Caco-2 (cell line): ENCODE results near the gene PTPN9. TPM values are rescaled to one million over a fixed set of nuclear protein-coding genes. Genes with fewer than 3 reads are reported as not detected.
"Not testable (repeated sequence)": the region's sequence is repeated elsewhere in the genome, so short reads cannot be mapped to it uniquely, and the experiment has no call there.

Experiments
- BruUV-seq: library from RNA; stranded (reverse); fragments of 400-500 nt; replicated peaks from 2 replicates; lab custom pipeline; 2021; lab: Mats Ljungman, UMichigan
- CTCF ChIA-PET: fragments of 300-600 bp; sonication (Branson Sonifier 250); formaldehyde crosslinking; loops from one replicate; lab custom pipeline; 2022; ENCODE audit warnings: antibody characterized with exemption; lab: Charles Lee
- POLR2A ChIA-PET: fragments of 300-600 bp; sonication (Branson Sonifier 250); formaldehyde crosslinking; loops from one replicate; lab custom pipeline; 2022; ENCODE audit warnings: antibody characterized with exemption; lab: Charles Lee
- DNase-seq, 2 experiments: peaks; one replicate each; pipeline versions ENCODE4 v3.0.0 to v3.0.0-alpha.2; 2020 to 2022
- H3K27me3 ChIP-seq: replicated peaks from 2 replicates; pipeline ENCODE4 v1.6.0; 2011; ENCODE audit warnings: low read length; ENCODE audit not compliant: control insufficient read depth, insufficient read depth
- H3K36me3 ChIP-seq: 2 replicates; pipeline ENCODE4 v1.5.1; 2011; ENCODE audit warnings: low read length; ENCODE audit not compliant: control insufficient read depth, insufficient read depth
- H3K4me1 ChIP-seq: fragments of 250-450 bp; sonication (Bioruptor Pico); 2 replicates; pipeline ENCODE4 v1.5.1; 2020; ENCODE audit warnings: mild to moderate bottlenecking
- H3K4me3 ChIP-seq: 2 replicates; pipeline ENCODE4 v1.5.1; 2011; ENCODE audit warnings: low read depth, mild to moderate bottlenecking, control low read depth, low read length
- H3K9me3 ChIP-seq: fragments of 250-450 bp; sonication (Bioruptor Pico); 2 replicates; pipeline ENCODE4 v1.5.1; 2020; ENCODE audit warnings: mild to moderate bottlenecking, moderate library complexity
- H3K27ac Mint-ChIP-seq: one replicate; pipeline ENCODE4 v1.8.0; 2022; ENCODE audit warnings: mixed read lengths; ENCODE audit not compliant: unreplicated experiment
- H3K27me3 Mint-ChIP-seq: one replicate; pipeline ENCODE4 v1.8.0; 2022; ENCODE audit warnings: mixed read lengths; ENCODE audit not compliant: insufficient read depth, unreplicated experiment
- H3K36me3 Mint-ChIP-seq: one replicate; pipeline ENCODE4 v1.8.0; 2022; ENCODE audit warnings: mild to moderate bottlenecking, mixed read lengths; ENCODE audit not compliant: insufficient read depth, unreplicated experiment
- H3K4me1 Mint-ChIP-seq: one replicate; pipeline ENCODE4 v1.8.0; 2022; ENCODE audit warnings: low read depth, mixed read lengths; ENCODE audit not compliant: unreplicated experiment
- H3K4me3 Mint-ChIP-seq: one replicate; pipeline ENCODE4 v1.8.0; 2022; ENCODE audit warnings: mild to moderate bottlenecking, moderate library complexity, mixed read lengths; ENCODE audit not compliant: unreplicated experiment
- H3K9me3 Mint-ChIP-seq: one replicate; pipeline ENCODE4 v1.8.0; 2022; ENCODE audit warnings: mixed read lengths; ENCODE audit not compliant: unreplicated experiment
- intact Hi-C: fragments of 100-400 bp; cut with micrococcal nuclease; formaldehyde crosslinking; loops from one replicate; pipeline ENCODE4 v1.10.0; 2022; ENCODE audit not compliant: unreplicated experiment
- total RNA-seq: library from RNA; stranded (reverse); gene quantifications from 2 replicates; pipeline ENCODE4 v1.2.3, GENCODE V29; 2022
- TF ChIP-seq, protein P1 (sequence below), 2 experiments: fragments of 200-600 bp in 1 of 2; IDR thresholded peaks; 1 replicate in 1 of 2; 2 replicates in 1 of 2; pipeline versions ENCODE4 v1.5.1 to v1.8.0; 2011 to 2022; ENCODE audit warnings: antibody characterized with exemption in 1 of 2, control low read depth in 1 of 2, inconsistent platforms in 1 of 2, low read depth in 1 of 2, low read length in 1 of 2, mild to moderate bottlenecking in 1 of 2, moderate library complexity in 1 of 2; ENCODE audit not compliant: insufficient read depth in 1 of 2, severe bottlenecking in 1 of 2, unreplicated experiment in 1 of 2

The PTPN9 gene
- total RNA-seq, 1 experiment from 2014 or later: 27.7 TPM

GRCh38 chr15:75450307-75451201, 128.6 kb downstream of the PTPN9 start:
- Mint-ChIP-seq H3K36me3 (peaks cover 49% of the 10 kb centered on the region), H3K27ac (peak overlapping the region; percentile 89), H3K4me1 (peaks cover 9% of the 10 kb centered on the region), H3K27me3 (no peaks in the 10 kb centered on the region), H3K4me3 (peak overlapping the region; percentile 74), H3K9me3 (no peaks in the 10 kb centered on the region)
- no peaks in the 10 kb centered on the region for H3K27me3 ChIP-seq
- TF ChIP-seq, protein P1, sequence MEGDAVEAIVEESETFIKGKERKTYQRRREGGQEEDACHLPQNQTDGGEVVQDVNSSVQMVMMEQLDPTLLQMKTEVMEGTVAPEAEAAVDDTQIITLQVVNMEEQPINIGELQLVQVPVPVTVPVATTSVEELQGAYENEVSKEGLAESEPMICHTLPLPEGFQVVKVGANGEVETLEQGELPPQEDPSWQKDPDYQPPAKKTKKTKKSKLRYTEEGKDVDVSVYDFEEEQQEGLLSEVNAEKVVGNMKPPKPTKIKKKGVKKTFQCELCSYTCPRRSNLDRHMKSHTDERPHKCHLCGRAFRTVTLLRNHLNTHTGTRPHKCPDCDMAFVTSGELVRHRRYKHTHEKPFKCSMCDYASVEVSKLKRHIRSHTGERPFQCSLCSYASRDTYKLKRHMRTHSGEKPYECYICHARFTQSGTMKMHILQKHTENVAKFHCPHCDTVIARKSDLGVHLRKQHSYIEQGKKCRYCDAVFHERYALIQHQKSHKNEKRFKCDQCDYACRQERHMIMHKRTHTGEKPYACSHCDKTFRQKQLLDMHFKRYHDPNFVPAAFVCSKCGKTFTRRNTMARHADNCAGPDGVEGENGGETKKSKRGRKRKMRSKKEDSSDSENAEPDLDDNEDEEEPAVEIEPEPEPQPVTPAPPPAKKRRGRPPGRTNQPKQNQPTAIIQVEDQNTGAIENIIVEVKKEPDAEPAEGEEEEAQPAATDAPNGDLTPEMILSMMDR (IDR thresholded peaks at IDR 0.05; ENCODE audit: insufficient read depth in 1 of 2, low read depth in 1 of 2, low read length in 1 of 2, severe bottlenecking in 1 of 2, unreplicated experiment in 1 of 2): no peak
- ChIA-PET POLR2A (interaction anchor here (0.6 to 3.3 kb wide), 4 partner anchors 10 to 128 kb away, joined by 3 to 54 read pairs (median 4); partner anchors contain the start of genes MAN2C1 and PTPN9), CTCF (interaction anchor here (0.6 to 1.8 kb wide), 6 partner anchors 23 to 331 kb away, joined by 3 to 33 read pairs (median 4); partner anchors contain the start of gene MAN2C1)
- intact Hi-C loops: loop anchor here (1.0 to 5.0 kb wide), 2 partner anchors 82 kb away; partner anchors contain the start of gene MAN2C1
- H3K4me1 ChIP-seq: peaks cover 14% of the 10 kb centered on the region
- H3K9me3 ChIP-seq: no peaks in the 10 kb centered on the region
- H3K36me3 ChIP-seq: no peaks in the 10 kb centered on the region
- peak; percentile 95 to 98 for DNase-seq
- peak overlapping the region; percentile 99 for H3K4me3 ChIP-seq
- no TSS peak for BruUV-seq

GRCh38 chr15:75449585-75450306, 129.4 kb downstream of the PTPN9 start:
- Histone ChIP-seq H3K4me3 (peak overlapping the region; percentile 99), H3K9me3 (no peaks in the 10 kb centered on the region), H3K27me3 (no peaks in the 10 kb centered on the region), H3K36me3 (no peaks in the 10 kb centered on the region), H3K4me1 (peaks cover 14% of the 10 kb centered on the region)
- Mint-ChIP-seq H3K27me3 (no peaks in the 10 kb centered on the region), H3K4me1 (peaks cover 10% of the 10 kb centered on the region), H3K4me3 (peak overlapping the region; percentile 74), H3K9me3 (no peaks in the 10 kb centered on the region), H3K27ac (peak overlapping the region; percentile 79), H3K36me3 (peaks cover 45% of the 10 kb centered on the region)
- TF ChIP-seq, protein P1 (IDR thresholded peaks at IDR 0.05; ENCODE audit: insufficient read depth in 1 of 2, low read depth in 1 of 2, low read length in 1 of 2, severe bottlenecking in 1 of 2, unreplicated experiment in 1 of 2): no peak
- intact Hi-C loops: loop anchor here (5.0 kb wide), 1 partner anchor 83 kb away; no protein-coding TSS in a partner anchor
- DNase-seq: no peak
- ChIA-PET POLR2A (interaction anchor here (0.6 to 3.3 kb wide), 4 partner anchors 11 to 129 kb away, joined by 3 to 54 read pairs (median 4); partner anchors contain the start of genes MAN2C1 and PTPN9), CTCF (interaction anchor here (1.0 kb wide), 1 partner anchor 82 kb away, joined by 5 read pairs; no protein-coding TSS in a partner anchor)
- no TSS peak for BruUV-seq

GRCh38 chr15:75448171-75448570, 130.9 kb downstream of the PTPN9 start:
- BruUV-seq, DNase-seq, H3K9me3 Mint-ChIP-seq, H3K27ac Mint-ChIP-seq, H3K9me3 ChIP-seq, H3K27me3 Mint-ChIP-seq, H3K4me3 Mint-ChIP-seq, H3K27me3 ChIP-seq, intact Hi-C loops, H3K4me3 ChIP-seq, H3K36me3 ChIP-seq: not testable (repeated sequence)
- ChIA-PET POLR2A (interaction anchor here (0.6 to 0.7 kb wide), 2 partner anchors 16 to 158 kb away, joined by 4 to 5 read pairs; no protein-coding TSS in a partner anchor), CTCF (interaction anchor here (0.7 kb wide), 1 partner anchor 13 kb away, joined by 3 read pairs; no protein-coding TSS in a partner anchor)
- H3K4me1 Mint-ChIP-seq: peaks cover 10% of the 10 kb centered on the region
- H3K36me3 Mint-ChIP-seq: peaks cover 29% of the 10 kb centered on the region
- peaks cover 14% of the 10 kb centered on the region for H3K4me1 ChIP-seq
